HepG2 (cell line): ENCODE results near the gene PPOX. TPM values are rescaled to one million over a fixed set of nuclear protein-coding genes. Genes with fewer than 3 reads are reported as not detected.

Experiments used
- FOXA3 ChIP-seq: IDR thresholded peaks from 2 replicates; pipeline ENCODE4 v1.6.1; 2016; ENCODE audit warnings: missing genetic modification reagents, missing compliant biosample characterization
- HOXA3 ChIP-seq: sonication (generic); formaldehyde crosslinking; IDR thresholded peaks from 2 replicates; pipeline ENCODE4 v1.5.0; 2020; ENCODE audit warnings: missing genetic modification reagents
- TP53 ChIP-seq: sonication (generic); formaldehyde crosslinking; conservative IDR thresholded peaks from 2 replicates; pipeline ENCODE4 v1.4.0; 2020; ENCODE audit warnings: missing genetic modification reagents
- ZNF670 ChIP-seq: sonication (generic); formaldehyde crosslinking; IDR thresholded peaks from 2 replicates; pipeline ENCODE4 v1.8.0; 2022; ENCODE audit warnings: mild to moderate bottlenecking, missing genetic modification reagents, borderline replicate concordance
- ZNF746 ChIP-seq: sonication (generic); formaldehyde crosslinking; IDR thresholded peaks from 2 replicates; pipeline ENCODE4 v1.8.0; 2022; ENCODE audit warnings: mild to moderate bottlenecking, missing genetic modification reagents
- ZNF773 ChIP-seq: sonication (generic); formaldehyde crosslinking; IDR thresholded peaks from 2 replicates; pipeline ENCODE4 v1.4.0; 2020; ENCODE audit warnings: missing genetic modification reagents, borderline replicate concordance
- polyA plus RNA-seq, 8 experiments: library from polyadenylated mRNA; depleted of rRNA in 3 of 8; stranded (reverse) in 7 of 8; unstranded in 1 of 8; fragments of >200 nt; fragmentation: Illumina TruSeq in 4 of 8; extraction: Trizol in 4 of 8; gene quantifications; 2 replicates each; pipeline versions ENCODE4 v1.2.1 to v1.2.3, GENCODE V29; 2011 to 2016; ENCODE audit warnings: low read depth in 4 of 8, missing spikeins in 1 of 8, mixed read lengths in 1 of 8; ENCODE audit not compliant: insufficient read depth in 1 of 8
- total RNA-seq, 5 experiments: library from RNA; depleted of rRNA; stranded (reverse); fragments of >200 nt; fragmentation: Illumina TruSeq; extraction: Trizol; gene quantifications; 2 replicates each; pipeline ENCODE4 v1.2.3, GENCODE V29; 2016; ENCODE audit warnings: low read depth in 1 of 5
- TF ChIP-seq, protein P1 (sequence below): sonication (generic); formaldehyde crosslinking; conservative IDR thresholded peaks from 2 replicates; pipeline ENCODE4 v1.4.0; 2020; ENCODE audit warnings: mild to moderate bottlenecking, missing genetic modification reagents, moderate library complexity
- TF ChIP-seq, protein P2 (sequence below), 2 experiments: IDR thresholded peaks; 2 replicates each; pipeline ENCODE4 v1.6.1; 2011 to 2012; ENCODE audit warnings: low read length in 2 of 2, borderline replicate concordance in 1 of 2, low read depth in 1 of 2, mild to moderate bottlenecking in 1 of 2, moderate library complexity in 1 of 2
- TF ChIP-seq, protein P3 (sequence below): sonication (generic); formaldehyde crosslinking; IDR thresholded peaks from 2 replicates; pipeline ENCODE4 v1.5.1; 2020; ENCODE audit warnings: missing genetic modification reagents, mild to moderate bottlenecking, borderline replicate concordance
- TF ChIP-seq, protein P4 (sequence below): sonication (generic); formaldehyde crosslinking; IDR thresholded peaks from 2 replicates; pipeline ENCODE4 v1.5.0; 2020; ENCODE audit warnings: missing genetic modification reagents, mild to moderate bottlenecking, borderline replicate concordance
- TF ChIP-seq, protein P5 (sequence below): sonication (generic); formaldehyde crosslinking; IDR thresholded peaks from 2 replicates; pipeline ENCODE4 v1.4.0; 2020; ENCODE audit warnings: missing genetic modification reagents

PPOX gene
- total and polyA plus RNA-seq, 2 of the 13 experiments (the other 11 are each of a cell fraction or from before 2014, with no cell fraction given) = 15.5 to 27.7 TPM

DNA sequence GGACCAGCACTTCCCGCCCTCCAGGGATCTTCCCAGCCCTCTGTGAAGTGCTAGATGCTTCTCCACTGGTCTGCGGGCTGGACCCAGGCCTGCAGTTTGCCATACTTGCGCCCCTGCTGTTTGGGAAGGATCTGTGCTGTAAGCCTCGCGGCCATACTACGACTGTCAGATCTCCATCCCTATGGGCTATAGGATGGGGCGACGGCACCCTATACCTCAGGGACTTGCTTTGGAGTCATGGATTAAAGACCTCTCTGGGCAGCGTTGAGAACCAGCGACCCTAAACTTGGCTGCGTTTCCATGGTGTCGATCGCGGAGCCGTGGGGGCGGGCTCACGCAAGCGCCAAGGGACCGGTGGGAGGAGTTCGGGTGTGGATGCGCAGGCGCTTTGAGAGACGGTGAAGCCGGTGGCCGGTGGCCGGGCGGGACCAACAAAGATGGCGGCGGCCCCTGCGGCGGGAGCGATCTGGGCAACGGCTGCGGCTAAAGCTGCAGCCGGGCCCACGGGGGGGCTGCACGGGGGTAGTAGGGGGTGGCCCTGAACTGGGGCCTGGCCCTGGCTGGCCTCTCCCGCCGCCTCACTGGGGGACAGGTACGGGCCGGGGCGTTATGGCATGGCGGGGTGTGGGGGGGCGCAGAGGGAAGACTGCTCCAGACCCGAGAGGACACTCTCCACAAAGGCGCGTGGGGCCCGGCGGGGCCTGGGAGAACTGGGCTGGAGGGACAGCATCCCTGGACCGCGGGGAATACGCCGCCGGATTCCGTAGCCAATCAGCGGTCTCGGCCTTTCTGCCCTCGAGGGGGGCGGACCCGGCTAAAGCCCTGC lies 6.9 kb upstream of the PPOX start, which contains the start of gene USP21 (continued):
- TF ChIP-seq, protein P1, sequence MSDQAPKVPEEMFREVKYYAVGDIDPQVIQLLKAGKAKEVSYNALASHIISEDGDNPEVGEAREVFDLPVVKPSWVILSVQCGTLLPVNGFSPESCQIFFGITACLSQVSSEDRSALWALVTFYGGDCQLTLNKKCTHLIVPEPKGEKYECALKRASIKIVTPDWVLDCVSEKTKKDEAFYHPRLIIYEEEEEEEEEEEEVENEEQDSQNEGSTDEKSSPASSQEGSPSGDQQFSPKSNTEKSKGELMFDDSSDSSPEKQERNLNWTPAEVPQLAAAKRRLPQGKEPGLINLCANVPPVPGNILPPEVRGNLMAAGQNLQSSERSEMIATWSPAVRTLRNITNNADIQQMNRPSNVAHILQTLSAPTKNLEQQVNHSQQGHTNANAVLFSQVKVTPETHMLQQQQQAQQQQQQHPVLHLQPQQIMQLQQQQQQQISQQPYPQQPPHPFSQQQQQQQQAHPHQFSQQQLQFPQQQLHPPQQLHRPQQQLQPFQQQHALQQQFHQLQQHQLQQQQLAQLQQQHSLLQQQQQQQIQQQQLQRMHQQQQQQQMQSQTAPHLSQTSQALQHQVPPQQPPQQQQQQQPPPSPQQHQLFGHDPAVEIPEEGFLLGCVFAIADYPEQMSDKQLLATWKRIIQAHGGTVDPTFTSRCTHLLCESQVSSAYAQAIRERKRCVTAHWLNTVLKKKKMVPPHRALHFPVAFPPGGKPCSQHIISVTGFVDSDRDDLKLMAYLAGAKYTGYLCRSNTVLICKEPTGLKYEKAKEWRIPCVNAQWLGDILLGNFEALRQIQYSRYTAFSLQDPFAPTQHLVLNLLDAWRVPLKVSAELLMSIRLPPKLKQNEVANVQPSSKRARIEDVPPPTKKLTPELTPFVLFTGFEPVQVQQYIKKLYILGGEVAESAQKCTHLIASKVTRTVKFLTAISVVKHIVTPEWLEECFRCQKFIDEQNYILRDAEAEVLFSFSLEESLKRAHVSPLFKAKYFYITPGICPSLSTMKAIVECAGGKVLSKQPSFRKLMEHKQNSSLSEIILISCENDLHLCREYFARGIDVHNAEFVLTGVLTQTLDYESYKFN (CRISPR knock-in tag) = peak; percentile 26; the same call in 1 of the 2 replicates
- TF ChIP-seq, protein P2, sequence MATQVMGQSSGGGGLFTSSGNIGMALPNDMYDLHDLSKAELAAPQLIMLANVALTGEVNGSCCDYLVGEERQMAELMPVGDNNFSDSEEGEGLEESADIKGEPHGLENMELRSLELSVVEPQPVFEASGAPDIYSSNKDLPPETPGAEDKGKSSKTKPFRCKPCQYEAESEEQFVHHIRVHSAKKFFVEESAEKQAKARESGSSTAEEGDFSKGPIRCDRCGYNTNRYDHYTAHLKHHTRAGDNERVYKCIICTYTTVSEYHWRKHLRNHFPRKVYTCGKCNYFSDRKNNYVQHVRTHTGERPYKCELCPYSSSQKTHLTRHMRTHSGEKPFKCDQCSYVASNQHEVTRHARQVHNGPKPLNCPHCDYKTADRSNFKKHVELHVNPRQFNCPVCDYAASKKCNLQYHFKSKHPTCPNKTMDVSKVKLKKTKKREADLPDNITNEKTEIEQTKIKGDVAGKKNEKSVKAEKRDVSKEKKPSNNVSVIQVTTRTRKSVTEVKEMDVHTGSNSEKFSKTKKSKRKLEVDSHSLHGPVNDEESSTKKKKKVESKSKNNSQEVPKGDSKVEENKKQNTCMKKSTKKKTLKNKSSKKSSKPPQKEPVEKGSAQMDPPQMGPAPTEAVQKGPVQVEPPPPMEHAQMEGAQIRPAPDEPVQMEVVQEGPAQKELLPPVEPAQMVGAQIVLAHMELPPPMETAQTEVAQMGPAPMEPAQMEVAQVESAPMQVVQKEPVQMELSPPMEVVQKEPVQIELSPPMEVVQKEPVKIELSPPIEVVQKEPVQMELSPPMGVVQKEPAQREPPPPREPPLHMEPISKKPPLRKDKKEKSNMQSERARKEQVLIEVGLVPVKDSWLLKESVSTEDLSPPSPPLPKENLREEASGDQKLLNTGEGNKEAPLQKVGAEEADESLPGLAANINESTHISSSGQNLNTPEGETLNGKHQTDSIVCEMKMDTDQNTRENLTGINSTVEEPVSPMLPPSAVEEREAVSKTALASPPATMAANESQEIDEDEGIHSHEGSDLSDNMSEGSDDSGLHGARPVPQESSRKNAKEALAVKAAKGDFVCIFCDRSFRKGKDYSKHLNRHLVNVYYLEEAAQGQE (IDR thresholded peaks at IDR 0.05; ENCODE audit: borderline replicate concordance in 1 of 2, low read depth in 1 of 2, low read length in 2 of 2) = 0 out of 4 replicates have a peak, but pooled peaks of 1 of the 2 experiments have one; percentile 64
- TF ChIP-seq ZNF773 (CRISPR knock-in tag) = no peak
- TF ChIP-seq, protein P3, sequence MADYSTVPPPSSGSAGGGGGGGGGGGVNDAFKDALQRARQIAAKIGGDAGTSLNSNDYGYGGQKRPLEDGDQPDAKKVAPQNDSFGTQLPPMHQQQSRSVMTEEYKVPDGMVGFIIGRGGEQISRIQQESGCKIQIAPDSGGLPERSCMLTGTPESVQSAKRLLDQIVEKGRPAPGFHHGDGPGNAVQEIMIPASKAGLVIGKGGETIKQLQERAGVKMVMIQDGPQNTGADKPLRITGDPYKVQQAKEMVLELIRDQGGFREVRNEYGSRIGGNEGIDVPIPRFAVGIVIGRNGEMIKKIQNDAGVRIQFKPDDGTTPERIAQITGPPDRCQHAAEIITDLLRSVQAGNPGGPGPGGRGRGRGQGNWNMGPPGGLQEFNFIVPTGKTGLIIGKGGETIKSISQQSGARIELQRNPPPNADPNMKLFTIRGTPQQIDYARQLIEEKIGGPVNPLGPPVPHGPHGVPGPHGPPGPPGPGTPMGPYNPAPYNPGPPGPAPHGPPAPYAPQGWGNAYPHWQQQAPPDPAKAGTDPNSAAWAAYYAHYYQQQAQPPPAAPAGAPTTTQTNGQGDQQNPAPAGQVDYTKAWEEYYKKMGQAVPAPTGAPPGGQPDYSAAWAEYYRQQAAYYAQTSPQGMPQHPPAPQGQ (CRISPR knock-in tag) = no peak
- TF ChIP-seq TP53 (CRISPR knock-in tag) = no peak
- no peak; the same call in 1 of the 2 replicates for TF ChIP-seq ZNF746 (CRISPR knock-in tag)
- TF ChIP-seq, protein P4, sequence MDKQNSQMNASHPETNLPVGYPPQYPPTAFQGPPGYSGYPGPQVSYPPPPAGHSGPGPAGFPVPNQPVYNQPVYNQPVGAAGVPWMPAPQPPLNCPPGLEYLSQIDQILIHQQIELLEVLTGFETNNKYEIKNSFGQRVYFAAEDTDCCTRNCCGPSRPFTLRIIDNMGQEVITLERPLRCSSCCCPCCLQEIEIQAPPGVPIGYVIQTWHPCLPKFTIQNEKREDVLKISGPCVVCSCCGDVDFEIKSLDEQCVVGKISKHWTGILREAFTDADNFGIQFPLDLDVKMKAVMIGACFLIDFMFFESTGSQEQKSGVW (CRISPR knock-in tag) = no peak
- peak; percentile 46; the same call in 1 of the 2 replicates for TF ChIP-seq ZNF670 (CRISPR knock-in tag)
- TF ChIP-seq FOXA3 (CRISPR knock-in tag) = no peak
- TF ChIP-seq HOXA3 (CRISPR knock-in tag) = peak; percentile 54; the same call in 1 of the 2 replicates
- TF ChIP-seq, protein P5, sequence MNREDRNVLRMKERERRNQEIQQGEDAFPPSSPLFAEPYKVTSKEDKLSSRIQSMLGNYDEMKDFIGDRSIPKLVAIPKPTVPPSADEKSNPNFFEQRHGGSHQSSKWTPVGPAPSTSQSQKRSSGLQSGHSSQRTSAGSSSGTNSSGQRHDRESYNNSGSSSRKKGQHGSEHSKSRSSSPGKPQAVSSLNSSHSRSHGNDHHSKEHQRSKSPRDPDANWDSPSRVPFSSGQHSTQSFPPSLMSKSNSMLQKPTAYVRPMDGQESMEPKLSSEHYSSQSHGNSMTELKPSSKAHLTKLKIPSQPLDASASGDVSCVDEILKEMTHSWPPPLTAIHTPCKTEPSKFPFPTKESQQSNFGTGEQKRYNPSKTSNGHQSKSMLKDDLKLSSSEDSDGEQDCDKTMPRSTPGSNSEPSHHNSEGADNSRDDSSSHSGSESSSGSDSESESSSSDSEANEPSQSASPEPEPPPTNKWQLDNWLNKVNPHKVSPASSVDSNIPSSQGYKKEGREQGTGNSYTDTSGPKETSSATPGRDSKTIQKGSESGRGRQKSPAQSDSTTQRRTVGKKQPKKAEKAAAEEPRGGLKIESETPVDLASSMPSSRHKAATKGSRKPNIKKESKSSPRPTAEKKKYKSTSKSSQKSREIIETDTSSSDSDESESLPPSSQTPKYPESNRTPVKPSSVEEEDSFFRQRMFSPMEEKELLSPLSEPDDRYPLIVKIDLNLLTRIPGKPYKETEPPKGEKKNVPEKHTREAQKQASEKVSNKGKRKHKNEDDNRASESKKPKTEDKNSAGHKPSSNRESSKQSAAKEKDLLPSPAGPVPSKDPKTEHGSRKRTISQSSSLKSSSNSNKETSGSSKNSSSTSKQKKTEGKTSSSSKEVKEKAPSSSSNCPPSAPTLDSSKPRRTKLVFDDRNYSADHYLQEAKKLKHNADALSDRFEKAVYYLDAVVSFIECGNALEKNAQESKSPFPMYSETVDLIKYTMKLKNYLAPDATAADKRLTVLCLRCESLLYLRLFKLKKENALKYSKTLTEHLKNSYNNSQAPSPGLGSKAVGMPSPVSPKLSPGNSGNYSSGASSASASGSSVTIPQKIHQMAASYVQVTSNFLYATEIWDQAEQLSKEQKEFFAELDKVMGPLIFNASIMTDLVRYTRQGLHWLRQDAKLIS (CRISPR knock-in tag) = no peak
